OCI-LY3 (cell line): ENCODE results near the gene MED29.

Experiments
- H2AFZ ChIP-seq: fragments of 200-600, 300-600 bp; shearing (Covaris generic); 2 replicates; pipeline ENCODE4 v1.6.0; 2014; ENCODE audit warnings: antibody characterized with exemption, low read depth, low read length
- H3K27ac ChIP-seq: fragments of 200-600, 300-600 bp; sonication (generic); 2 replicates; pipeline ENCODE4 v1.5.1; 2014; ENCODE audit warnings: mild to moderate bottlenecking, low read length, moderate library complexity, mixed read lengths
- H3K27me3 ChIP-seq: fragments of 200-600, 300-600 bp; sonication (generic); 2 replicates; pipeline ENCODE4 v1.6.1; 2014; ENCODE audit warnings: low read depth, low read length, mixed read lengths
- H3K36me3 ChIP-seq: fragments of 200-600, 300-600 bp; sonication (generic); replicated peaks from 2 replicates; pipeline ENCODE3; 2014; ENCODE audit warnings: low read depth, low read length, mixed read lengths
- H3K4me1 ChIP-seq: fragments of 300-600, 200-600 bp; sonication (generic); 2 replicates; pipeline ENCODE4 v1.6.1; 2014; ENCODE audit warnings: low read length, mixed read lengths
- H3K4me2 ChIP-seq: fragments of 200-600, 300-600 bp; sonication (generic); 2 replicates; pipeline ENCODE4 v1.6.1; 2014; ENCODE audit warnings: low read length, mixed read lengths
- H3K4me3 ChIP-seq: fragments of 300-600, 200-600 bp; sonication (generic); 2 replicates; pipeline ENCODE4 v1.5.1; 2014; ENCODE audit warnings: antibody characterized with exemption, mild to moderate bottlenecking, low read length, moderate library complexity
- H3K79me2 ChIP-seq: fragments of 300-600, 200-600 bp; shearing (Covaris generic); 2 replicates; pipeline ENCODE4 v1.6.1; 2014; ENCODE audit warnings: mild to moderate bottlenecking, low read length, mixed read lengths
- H3K9ac ChIP-seq: fragments of 300-600, 200-600 bp; shearing (Covaris generic); 2 replicates; pipeline ENCODE4 v1.6.0; 2014; ENCODE audit warnings: mild to moderate bottlenecking, low read length, moderate library complexity
- H3K9me3 ChIP-seq: fragments of 200-600, 300-600 bp; shearing (Covaris generic); 2 replicates; pipeline ENCODE4 v1.6.1; 2014; ENCODE audit warnings: low read length, mixed read lengths; ENCODE audit not compliant: insufficient read depth
- H4K20me1 ChIP-seq: fragments of 200-600, 300-600 bp; sonication (generic); 2 replicates; pipeline ENCODE4 v1.6.1; 2016; ENCODE audit warnings: low read length, mixed read lengths; ENCODE audit not compliant: insufficient read depth
- EZH2phosphoT487 ChIP-seq: fragments of 200-600 bp; shearing (Covaris generic); IDR thresholded peaks from 2 replicates; pipeline ENCODE4 v1.6.1; 2018; ENCODE audit warnings: antibody characterized with exemption, mixed run types, low read depth
- TF ChIP-seq, protein P1 (sequence below): fragments of 200-600, 300-600 bp; sonication (generic); IDR thresholded peaks from 2 replicates; pipeline ENCODE4 v1.5.1; 2014; ENCODE audit warnings: antibody characterized with exemption, low read length, low read depth

MED29 gene

DNA sequence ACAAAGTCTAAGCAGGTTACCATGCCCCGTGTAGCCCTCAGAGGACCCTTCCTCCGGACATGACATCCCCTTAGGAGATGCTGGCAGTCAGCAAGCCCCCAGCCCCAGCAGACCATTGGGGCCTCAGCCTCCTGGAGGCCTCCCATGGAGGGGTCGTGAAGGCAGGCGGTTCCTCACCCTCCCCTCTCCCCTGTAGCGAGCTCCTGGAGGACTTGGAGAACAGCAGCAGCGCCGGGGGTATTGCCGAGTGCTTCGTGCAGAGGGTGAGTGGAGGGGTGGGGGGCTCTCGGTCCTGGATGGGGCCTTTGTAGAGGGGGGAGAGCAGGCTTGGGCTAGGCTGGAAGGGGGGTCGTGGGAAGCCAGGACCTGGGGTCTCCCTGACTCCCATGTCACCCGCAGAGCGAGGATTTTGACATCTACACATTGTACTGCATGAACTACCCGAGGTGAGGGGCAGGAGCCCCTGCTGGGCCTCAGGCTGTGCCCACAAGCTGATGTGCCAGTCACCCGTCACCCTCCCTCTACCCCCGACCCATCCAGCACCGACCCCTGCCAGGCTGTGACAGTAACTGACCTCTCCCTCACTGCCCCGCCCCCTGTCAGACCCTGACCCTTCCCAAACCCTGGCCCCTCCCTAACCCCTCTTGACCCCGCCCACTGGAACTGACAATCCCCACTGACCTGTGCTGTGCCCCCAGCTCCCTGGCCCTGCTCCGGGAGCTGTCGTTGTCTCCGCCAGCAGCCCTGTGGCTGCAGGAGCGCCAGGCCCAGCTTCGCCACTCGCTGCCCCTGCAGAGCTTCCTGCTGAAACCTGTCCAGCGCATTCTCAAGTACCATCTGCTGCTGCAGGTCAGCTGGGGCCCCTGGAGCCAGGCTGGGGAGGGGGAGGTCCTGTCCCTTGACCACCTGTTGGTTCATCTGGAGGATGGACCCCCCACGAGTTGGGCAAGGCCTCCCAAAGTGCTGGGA, 25.3 kb downstream of the MED29 start:
- TF ChIP-seq, protein P1, sequence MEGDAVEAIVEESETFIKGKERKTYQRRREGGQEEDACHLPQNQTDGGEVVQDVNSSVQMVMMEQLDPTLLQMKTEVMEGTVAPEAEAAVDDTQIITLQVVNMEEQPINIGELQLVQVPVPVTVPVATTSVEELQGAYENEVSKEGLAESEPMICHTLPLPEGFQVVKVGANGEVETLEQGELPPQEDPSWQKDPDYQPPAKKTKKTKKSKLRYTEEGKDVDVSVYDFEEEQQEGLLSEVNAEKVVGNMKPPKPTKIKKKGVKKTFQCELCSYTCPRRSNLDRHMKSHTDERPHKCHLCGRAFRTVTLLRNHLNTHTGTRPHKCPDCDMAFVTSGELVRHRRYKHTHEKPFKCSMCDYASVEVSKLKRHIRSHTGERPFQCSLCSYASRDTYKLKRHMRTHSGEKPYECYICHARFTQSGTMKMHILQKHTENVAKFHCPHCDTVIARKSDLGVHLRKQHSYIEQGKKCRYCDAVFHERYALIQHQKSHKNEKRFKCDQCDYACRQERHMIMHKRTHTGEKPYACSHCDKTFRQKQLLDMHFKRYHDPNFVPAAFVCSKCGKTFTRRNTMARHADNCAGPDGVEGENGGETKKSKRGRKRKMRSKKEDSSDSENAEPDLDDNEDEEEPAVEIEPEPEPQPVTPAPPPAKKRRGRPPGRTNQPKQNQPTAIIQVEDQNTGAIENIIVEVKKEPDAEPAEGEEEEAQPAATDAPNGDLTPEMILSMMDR, result no peak
- no peak for TF ChIP-seq EZH2phosphoT487

DNA sequence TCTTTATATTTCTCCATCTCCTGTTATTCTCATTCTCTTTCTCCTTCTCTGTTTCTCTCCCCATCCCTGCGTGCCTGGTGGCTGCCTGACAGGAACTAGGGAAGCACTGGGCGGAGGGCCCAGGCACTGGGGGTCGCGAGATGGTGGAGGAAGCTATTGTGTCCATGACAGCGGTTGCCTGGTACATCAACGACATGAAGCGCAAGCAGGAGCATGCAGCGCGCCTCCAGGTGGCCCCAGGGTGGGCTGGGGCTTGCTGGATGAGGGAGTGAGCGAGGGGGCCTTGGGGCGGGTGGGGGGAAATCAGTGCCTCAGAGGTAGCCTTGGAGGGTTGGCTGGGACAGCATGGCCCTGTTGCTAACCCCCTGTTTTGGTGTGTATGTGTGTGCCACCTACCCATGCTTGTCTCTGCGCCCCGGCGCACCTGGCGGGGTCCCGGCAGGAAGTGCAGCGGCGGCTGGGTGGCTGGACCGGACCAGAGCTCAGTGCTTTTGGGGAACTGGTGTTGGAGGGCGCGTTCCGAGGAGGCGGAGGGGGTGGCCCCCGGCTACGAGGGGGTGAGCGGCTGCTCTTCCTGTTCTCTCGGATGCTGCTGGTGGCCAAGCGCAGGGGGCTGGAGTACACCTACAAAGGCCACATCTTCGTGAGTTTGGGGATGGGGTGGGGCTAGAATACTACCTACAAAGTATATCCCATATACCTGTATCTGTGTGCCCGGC, 26.4 kb downstream of the MED29 start:
- TF ChIP-seq, protein P1, result no peak
- no peak for TF ChIP-seq EZH2phosphoT487
- peaks cover 9% of the 10 kb centered on the region for H3K4me1 ChIP-seq
- peaks cover 39% of the 10 kb centered on the region for H3K36me3 ChIP-seq

More for the DNA sequence above, 25.3 kb downstream of the MED29 start:
- no peak overlapping the region for H3K4me3 ChIP-seq
- H3K4me1 ChIP-seq, result peaks cover 12% of the 10 kb centered on the region
- H3K79me2 ChIP-seq, result peaks cover 18% of the 10 kb centered on the region
- no peak overlapping the region for H2AFZ ChIP-seq
- H3K27ac ChIP-seq, result no peak overlapping the region
- H3K36me3 ChIP-seq, result peaks cover 34% of the 10 kb centered on the region
- no peak overlapping the region for H3K9ac ChIP-seq
- H4K20me1 ChIP-seq, result peaks cover 7% of the 10 kb centered on the region; the same call in 1 of the 2 replicates
- H3K27me3 ChIP-seq, result no peaks in the 10 kb centered on the region
- H3K9me3 ChIP-seq, result no peaks in the 10 kb centered on the region
- H3K4me2 ChIP-seq, result no peak overlapping the region

DNA sequence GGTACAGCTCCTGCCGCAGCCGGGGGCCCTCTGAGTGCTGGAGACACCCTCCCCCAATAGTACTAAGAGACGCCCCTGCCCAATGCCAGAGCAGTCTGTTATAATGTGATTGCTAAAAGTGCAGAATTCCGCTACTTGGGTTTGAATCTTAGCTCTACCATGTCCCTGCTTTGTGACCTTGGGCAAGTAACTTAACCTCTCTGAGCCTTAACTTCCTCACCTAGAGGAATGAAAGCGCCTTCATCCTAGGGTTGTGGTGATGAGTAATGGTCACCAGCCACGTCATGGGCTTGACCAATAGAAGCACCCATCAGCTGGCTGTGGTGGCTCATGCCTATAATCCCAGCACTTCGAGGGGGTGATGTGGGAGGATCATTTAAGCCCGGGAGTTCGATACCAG, 27.8 kb downstream of the MED29 start:
- Histone ChIP-seq H3K4me2 (no peak overlapping the region), H3K9ac (no peak overlapping the region), H3K36me3 (peaks cover 49% of the 10 kb centered on the region), H4K20me1 (peaks cover 7% of the 10 kb centered on the region; the same call in 1 of the 2 replicates), H3K27me3 (no peaks in the 10 kb centered on the region), H2AFZ (no peak overlapping the region), H3K4me3 (no peak overlapping the region), H3K9me3 (no peaks in the 10 kb centered on the region), H3K27ac (no peak overlapping the region), H3K79me2 (peaks cover 7% of the 10 kb centered on the region), H3K4me1 (peaks cover 5% of the 10 kb centered on the region)
- TF ChIP-seq, protein P1, result no peak
- TF ChIP-seq EZH2phosphoT487, result no peak

More for the DNA sequence above, 26.4 kb downstream of the MED29 start:
- Histone ChIP-seq H3K27ac (no peak overlapping the region), H3K79me2 (peaks cover 18% of the 10 kb centered on the region), H3K27me3 (no peaks in the 10 kb centered on the region), H4K20me1 (peaks cover 7% of the 10 kb centered on the region; the same call in 1 of the 2 replicates), H3K4me3 (no peak overlapping the region), H3K9ac (no peak overlapping the region), H2AFZ (no peak overlapping the region), H3K9me3 (no peaks in the 10 kb centered on the region), H3K4me2 (no peak overlapping the region)

DNA sequence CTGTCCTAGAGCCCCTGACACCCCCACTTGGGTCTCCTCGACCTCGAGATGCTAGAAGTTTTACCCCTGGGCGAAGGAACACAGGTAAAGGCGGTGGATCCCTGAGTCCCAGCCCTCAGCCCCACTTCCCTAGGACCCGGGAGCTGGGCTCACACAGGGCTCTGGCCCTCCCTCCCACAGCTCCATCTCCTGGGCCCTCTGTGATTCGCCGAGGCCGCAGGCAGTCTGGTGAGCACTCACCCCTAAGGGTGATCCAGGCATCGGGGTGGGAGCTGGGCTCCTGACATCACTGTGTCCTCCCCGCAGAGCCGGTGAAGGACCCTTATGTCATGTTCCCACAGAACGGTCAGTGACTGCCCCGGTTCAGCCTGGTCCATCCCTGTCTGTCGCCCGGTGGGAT, 29.6 kb downstream of the MED29 start:
- H4K20me1 ChIP-seq, result no peaks in the 10 kb centered on the region
- H2AFZ ChIP-seq, result no peak overlapping the region
- H3K36me3 ChIP-seq, result peaks cover 44% of the 10 kb centered on the region
- H3K27me3 ChIP-seq, result no peaks in the 10 kb centered on the region
- H3K9me3 ChIP-seq, result no peaks in the 10 kb centered on the region
- H3K27ac ChIP-seq, result no peak overlapping the region
- H3K79me2 ChIP-seq, result no peaks in the 10 kb centered on the region
- H3K4me1 ChIP-seq, result no peaks in the 10 kb centered on the region
- no peak for TF ChIP-seq EZH2phosphoT487
- TF ChIP-seq, protein P1, result no peak
- no peak overlapping the region for H3K4me3 ChIP-seq
- H3K4me2 ChIP-seq, result no peak overlapping the region
- H3K9ac ChIP-seq, result no peak overlapping the region
